CD4-positive, alpha-beta T cell treated with Interleukin-17A for 4 hours (primary cell): ENCODE results near the gene GTPBP4.

Experiments used
- DNase-seq: peaks from one replicate; pipeline ENCODE4 v3.0.0-alpha.2; 2020; ENCODE audit warnings: mixed read lengths

Gene GTPBP4

GRCh38 chr10:987870-988666 is at the start of gene GTPBP4:
Gene GTPBP4 (plus strand): TSS chr10:988434. CDS start chr10:988480, 46 bp downstream.
- peak; percentile 98 for DNase-seq

GRCh38 chr10:938941-939678 is 49.1 kb upstream of the GTPBP4 start:
- DNase-seq, result peak; percentile 33

- DNase-seq, result no peak
Observed at GRCh38 chr10:943334-944033, 44.8 kb upstream of the GTPBP4 start.

- peak; percentile 70 for DNase-seq
Observed at GRCh38 chr10:944034-944831, 44.0 kb upstream of the GTPBP4 start.

- no peak for DNase-seq
Observed at GRCh38 chr10:945778-946177, 42.5 kb upstream of the GTPBP4 start.

GRCh38 chr10:947051-947450 is 41.2 kb upstream of the GTPBP4 start:
- no peak for DNase-seq

GRCh38 chr10:947881-948280 is 40.4 kb upstream of the GTPBP4 start:
- DNase-seq, result no peak

- no peak for DNase-seq
Observed at GRCh38 chr10:948347-948746, 39.9 kb upstream of the GTPBP4 start.

GRCh38 chr10:949446-949845 is 38.8 kb upstream of the GTPBP4 start:
- DNase-seq, result no peak

- no peak for DNase-seq
Observed at GRCh38 chr10:953836-954235, 34.4 kb upstream of the GTPBP4 start.

- no peak for DNase-seq
Observed at GRCh38 chr10:954396-954795, 33.8 kb upstream of the GTPBP4 start.

- no peak for DNase-seq
Observed at GRCh38 chr10:955127-955819, 33.0 kb upstream of the GTPBP4 start.

- DNase-seq, result no peak
Observed at GRCh38 chr10:955820-956217, 32.4 kb upstream of the GTPBP4 start.

- DNase-seq, result no peak
Observed at GRCh38 chr10:958106-958505, 30.1 kb upstream of the GTPBP4 start.

- no peak for DNase-seq
Observed at GRCh38 chr10:958856-959255, 29.4 kb upstream of the GTPBP4 start.

GRCh38 chr10:962342-962741 is 25.9 kb upstream of the GTPBP4 start:
- no peak for DNase-seq

GRCh38 chr10:963186-963585 is 25.0 kb upstream of the GTPBP4 start:
- DNase-seq, result no peak

- no peak for DNase-seq
Observed at GRCh38 chr10:963655-964054, 24.6 kb upstream of the GTPBP4 start.

- no peak for DNase-seq
Observed at GRCh38 chr10:964321-964987, 23.8 kb upstream of the GTPBP4 start.

- no peak for DNase-seq
Observed at GRCh38 chr10:964988-965417, 23.2 kb upstream of the GTPBP4 start.

- no peak for DNase-seq
Observed at GRCh38 chr10:966466-967235, 21.6 kb upstream of the GTPBP4 start.
